NCI-H1417 (cell line): ENCODE data around the gene CCDC90B.
"Not testable (repeated sequence)": the region's sequence is repeated elsewhere in the genome, so short reads cannot be mapped to it uniquely, and the experiment has no call there.

Experiments
- DNase-seq, 3 experiments: peaks; one replicate each; lab custom pipeline; 2025; lab: John Stamatoyannopoulos, UW

CCDC90B gene, protein sequence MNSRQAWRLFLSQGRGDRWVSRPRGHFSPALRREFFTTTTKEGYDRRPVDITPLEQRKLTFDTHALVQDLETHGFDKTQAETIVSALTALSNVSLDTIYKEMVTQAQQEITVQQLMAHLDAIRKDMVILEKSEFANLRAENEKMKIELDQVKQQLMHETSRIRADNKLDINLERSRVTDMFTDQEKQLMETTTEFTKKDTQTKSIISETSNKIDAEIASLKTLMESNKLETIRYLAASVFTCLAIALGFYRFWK

DNA sequence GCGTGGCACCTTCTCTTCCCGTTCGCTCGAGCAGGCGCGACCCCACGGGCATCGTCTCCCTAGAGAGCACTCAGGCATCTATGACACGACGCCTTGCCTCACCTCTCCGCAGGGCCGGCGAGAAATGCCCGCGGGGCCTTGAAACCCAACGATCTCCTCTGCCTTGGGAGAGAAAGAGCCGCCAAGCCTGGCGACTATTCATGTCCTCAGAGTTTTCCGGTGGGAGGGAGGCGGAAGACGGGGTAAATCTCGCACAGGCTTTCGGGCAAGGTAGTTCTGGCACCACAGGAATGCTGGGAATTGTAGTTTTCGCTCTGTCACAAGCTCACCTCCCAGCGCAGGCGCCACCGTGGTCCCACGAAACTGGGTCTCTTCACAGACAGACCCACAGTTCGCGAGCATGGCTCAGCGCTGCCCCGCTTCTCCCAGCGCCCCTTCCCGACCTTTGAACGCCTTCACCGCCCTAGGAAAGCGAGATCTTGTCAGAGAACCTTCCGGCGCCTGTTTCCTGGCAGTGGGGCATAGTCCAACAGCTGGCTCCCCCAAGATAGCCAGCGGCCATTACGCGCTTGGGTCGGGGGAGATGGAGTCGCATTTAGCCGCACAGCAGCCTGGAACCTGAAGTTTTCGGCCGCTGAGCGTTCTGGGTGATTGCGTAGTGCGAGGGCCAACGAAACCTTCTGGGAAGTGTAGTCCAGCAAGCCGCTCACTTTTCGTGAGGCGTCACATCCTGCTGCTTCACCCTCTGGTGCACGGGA lies at the start of gene CCDC90B:
CCDC90B (minus strand) TSS at position 597 of the 758 bp plus-strand sequence; CDS start at position 202, 395 bp downstream.
- peak; percentile 97 to 100 (median 100) for DNase-seq

- no peak for DNase-seq
Measured at GRCh38 chr11:83335446-83336070, 49.4 kb upstream of the CCDC90B start.

DNA sequence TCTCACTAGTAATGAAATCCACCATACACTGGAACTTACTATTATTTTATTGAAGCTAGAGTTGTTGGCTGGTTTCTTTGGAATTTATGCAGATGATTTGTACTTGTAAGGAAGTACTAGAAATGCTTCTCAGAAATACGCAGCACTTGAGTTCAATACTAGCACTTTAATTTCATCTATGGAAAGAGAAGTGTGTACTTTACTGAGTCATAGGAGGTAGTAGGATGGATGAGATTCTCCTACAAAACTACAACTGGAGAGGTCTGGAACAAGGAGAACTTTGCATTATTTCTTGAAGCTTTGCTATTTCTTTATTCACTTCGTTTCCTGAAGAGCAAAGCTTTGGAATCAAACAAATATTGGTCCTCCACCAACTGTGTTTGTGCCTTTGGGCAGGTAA lies 44.1 kb upstream of the CCDC90B start:
- no peak for DNase-seq

GRCh38 chr11:83326326-83326725 lies 40.2 kb upstream of the CCDC90B start:
- no peak for DNase-seq

DNA sequence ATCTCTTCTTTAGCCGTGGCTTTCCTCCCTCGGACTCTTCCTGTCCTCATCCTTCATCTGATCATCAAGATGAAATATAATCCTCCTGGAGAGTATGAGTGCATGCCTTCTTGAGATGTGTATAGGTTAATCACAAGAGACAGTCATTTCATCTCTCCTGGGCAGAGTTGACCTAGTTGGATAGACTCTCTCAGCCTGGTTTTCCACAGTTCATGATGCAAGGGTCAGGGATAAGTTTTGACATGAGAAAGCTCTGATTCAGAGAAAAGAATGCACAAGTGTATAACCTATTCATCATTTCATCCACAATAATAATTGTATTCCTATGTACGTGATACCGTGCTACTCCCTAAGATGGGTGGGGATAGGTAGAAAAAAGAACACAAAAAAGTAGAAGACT lies 33.2 kb upstream of the CCDC90B start:
- no peak for DNase-seq

DNA sequence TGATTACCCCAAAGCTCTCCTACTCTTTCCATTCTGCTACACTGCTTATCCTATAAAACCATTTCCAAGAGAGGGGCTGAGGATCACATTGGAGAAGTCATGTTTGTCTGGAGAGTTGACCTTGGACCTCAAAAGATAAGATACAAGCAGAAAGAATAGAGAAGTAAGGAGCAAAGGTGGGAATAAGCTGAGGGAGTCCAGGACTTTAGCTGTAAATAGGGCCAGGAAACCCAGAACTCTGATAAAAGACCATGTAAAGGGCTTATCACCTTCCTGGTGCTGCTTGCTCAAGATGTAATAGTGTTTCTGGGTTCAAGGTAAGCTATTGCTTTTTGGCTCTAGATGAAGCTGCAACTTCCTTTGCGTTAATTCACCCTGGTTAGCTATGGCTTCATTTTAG lies 32.8 kb upstream of the CCDC90B start:
- DNase-seq = no peak

DNA sequence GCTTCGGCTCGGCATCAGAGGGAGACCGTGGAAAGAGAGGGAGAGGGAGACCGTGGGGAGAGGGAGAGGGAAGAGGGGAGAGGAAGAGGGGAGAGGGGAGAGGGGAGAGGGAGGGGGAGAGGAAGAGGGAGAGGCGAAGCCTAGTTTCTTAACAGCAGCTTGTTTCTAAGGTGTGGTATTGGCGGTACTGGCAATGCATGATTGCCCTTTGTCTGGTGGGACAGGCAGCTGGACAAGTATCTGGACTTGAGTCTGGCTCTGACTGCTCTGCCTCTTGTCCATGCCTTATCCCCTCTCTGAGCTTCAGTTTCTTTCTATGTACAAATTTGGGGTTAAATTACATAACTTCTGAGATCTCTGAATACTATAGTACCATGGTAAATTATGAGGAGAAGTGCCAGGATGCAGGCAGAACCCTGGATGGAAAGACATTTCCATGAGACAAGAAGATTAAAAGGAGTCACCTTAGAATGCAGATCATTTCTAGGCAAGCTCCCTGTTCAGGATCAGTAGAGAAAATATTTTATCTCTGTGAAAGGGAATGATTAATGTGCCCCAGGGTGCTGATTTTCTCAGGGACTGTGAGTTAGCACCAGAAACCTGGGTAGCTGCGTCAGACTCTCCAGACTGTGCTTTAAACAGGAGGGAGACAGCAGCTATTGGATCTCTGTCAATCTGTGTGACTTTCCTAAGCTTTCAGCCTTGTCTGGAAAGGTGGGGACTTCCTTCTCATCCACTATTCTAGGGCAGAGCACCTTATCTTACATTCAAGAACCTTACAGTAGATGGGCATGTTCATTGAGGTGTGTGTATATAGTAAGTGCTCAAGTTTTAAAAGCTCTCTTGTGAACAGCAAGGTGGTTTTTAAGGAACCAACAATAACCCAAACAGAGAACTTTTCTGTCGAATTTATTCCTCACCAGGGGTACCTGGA lies 31.9 kb upstream of the CCDC90B start:
- DNase-seq = no peak

DNA sequence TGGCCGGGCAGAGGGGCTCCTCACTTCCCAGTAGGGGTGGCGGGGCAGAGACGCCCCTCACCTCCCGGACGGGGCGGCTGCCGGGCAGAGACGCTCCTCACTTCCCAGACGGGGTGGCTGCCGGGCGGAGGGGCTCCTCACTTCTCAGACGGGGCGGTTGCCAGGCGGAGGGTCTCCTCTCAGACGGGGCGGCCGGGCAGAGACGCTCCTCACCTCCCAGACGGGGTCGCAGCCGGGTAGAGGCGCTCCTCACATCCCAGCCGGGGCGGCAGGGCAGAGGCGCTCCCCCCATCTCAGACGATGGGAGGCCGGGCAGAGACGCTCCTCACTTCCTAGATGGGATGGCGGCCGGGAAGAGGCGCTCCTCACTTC lies 30.7 kb upstream of the CCDC90B start:
- not testable (repeated sequence) for DNase-seq

DNA sequence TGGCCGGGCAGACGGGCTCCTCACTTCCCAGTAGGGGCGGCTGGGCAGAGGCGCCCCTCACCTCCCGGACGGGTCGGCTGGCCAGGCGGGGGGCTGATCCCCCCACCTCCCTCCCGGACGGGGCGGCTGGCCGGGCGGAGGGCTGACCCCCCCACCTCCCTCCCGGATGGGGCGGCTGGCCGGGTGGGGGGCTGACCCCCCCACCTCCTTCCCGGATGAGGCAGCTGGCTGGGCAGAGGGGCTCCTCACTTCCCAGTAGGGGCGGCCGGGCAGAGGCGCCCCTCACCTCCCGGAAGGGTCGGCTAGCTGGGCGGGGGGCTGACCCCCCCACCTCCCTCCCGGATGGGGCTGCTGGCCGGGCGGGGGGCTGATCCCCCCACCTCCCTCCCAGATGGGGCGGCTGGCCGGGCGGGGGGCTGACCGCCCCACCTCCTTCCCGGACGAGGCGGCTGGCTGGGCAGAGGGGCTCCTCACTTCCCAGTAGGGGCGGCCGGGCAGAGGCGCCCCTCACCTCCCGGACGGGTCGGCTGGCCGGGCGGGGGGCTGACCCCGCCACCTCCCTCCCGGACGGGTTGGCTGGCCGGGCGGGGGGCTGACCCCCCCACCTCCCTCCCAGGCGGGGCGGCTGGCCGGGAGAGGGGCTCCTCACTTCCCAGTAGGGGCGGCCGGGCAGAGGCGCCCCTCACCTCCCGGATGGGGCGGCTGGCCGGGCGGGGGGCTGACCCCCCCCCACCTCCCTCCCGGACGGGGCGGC lies 30.2 kb upstream of the CCDC90B start:
- DNase-seq = not testable (repeated sequence)

DNA sequence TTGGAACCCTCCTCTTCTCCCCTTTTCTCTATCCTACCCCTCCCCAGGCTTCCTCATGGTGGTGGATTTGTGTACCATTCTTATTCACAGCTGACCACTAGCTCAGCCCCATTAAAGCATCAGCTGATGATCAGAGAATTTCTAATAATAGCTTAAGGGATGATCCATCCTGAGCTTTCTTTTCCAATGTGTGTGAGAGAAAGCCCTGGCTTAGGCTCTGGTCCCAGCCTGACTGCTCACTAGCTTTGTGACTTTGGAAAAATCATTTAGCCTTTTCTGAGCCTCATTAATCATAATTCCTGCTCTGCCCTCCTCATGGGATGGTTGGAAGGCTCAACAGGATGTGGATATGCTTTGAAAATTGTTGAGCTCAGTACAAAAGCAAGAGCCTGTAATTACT lies 26.3 kb upstream of the CCDC90B start:
- DNase-seq = peak in 2 of 3 experiments; percentile 26 to 55

DNA sequence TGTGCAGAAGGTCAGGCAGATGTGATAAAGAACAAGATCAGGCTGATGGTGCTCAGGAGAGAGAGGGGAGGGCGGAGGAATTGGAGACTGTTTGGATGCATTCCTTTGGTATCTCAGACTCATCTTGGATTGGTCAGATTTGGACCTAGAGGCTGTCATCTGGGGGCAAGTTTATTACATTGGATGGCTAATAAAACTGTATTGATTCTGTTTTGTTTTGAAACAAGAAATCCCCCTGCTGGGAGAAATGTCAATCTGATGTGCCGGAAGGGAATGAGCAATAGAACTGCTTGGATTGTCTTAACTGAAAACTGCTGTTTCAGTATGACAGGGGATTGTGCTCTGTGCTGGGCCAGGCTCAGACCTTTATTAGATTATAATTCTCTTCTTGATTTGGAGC lies 25.5 kb upstream of the CCDC90B start:
- DNase-seq = no peak

DNA sequence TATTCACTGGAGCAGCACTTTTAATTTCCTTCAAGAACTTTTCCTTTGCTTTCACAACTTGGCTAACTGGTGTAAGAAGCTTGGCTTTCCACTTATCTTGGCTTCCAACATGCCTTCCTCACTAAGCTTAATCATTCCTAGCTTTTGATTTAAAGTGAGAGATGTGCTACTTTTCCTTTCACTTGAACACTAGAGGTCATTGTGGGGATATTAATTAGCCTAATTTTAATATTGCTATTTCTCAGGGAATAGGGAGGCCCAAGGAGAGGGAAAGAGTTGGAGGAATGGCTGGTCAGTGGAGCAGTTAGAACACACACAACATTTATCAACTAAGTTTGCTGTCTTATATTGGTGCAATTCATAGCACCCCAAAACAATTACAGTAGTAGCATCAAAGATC lies 24.6 kb upstream of the CCDC90B start:
- DNase-seq = no peak

DNA sequence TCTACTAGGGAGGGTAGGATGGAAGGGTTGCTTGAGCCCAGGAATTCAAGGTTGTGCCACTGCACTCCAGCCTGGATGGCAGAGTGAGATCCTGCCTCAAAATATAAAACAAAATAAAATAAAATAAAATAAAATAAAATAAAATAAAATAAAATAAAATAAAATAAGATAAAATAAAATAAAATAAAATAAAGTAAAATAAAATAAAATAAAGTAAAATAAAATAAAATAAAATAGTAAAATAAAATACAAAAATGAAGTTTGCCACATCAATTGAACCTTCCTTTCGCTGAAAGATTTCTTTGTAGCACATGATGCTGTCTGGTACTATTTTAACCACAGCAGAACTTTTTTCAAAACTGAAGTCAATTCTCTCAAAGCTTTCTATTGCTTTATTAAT lies 22.4 kb upstream of the CCDC90B start:
- DNase-seq = not testable (repeated sequence)

DNA sequence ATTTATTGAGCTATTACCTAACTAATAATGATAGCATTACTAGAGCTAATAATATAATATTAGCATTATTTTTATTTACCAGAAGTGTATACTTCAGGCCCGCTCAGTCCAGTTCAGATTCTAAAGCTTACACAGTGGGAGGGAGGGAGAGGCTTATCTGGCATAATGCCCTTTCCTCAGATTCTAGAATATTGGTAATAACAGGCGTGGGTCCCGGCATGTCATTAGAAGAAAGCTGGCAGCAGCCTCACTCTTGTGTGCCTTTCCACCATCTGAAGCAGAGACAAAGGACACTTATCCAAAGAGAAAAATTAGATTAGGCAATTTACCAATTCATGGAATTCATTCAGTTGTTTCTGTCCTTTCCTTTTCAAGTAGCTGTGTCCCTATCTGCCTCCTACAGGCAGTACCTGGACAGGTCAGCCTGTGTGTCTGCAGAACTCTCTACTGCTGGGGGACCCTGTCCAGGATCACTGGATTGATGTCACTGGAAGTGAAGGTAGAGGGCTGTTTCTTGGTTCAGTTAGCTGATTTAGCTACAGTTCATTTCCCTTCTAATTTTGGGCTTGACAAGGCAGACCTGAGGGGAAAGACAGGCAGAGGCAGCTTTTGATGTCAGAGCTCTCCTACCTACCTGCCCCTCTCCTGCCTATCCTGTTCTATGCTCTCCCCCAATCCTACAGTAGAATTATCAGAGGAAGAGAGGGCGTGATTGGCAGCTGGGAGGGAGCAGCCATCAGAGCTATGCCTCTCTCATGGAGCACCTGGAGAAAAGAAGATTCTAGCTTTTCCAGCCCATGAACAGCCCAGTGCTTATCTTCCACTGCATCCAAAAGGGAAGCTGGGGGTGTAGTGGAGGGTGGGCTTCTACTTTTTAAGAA lies 20.3 kb upstream of the CCDC90B start:
- DNase-seq = no peak

DNA sequence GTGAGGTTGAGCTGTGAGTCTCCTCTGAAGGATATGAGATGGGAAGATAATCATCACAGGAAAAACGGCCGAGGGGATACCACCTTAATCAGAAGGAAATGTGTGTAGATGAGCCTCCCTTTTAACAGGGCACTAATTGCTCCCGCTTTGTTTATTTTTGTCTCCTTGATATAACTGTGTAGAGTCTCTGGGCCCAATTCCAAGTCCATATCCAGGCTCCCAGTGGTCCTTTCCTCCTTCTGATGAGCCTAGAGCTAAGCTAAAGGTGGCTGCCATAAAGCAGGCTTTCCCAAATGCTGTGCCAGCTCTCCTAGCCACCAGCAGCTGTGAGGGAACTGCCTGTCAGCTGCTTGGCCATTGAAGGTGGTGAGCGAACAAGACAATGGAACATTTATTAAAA lies 17.1 kb upstream of the CCDC90B start:
- peak in 1 of 3 experiments; percentile 53 for DNase-seq

GRCh38 chr11:83302151-83302550 lies 16.0 kb upstream of the CCDC90B start:
- no peak for DNase-seq

DNA sequence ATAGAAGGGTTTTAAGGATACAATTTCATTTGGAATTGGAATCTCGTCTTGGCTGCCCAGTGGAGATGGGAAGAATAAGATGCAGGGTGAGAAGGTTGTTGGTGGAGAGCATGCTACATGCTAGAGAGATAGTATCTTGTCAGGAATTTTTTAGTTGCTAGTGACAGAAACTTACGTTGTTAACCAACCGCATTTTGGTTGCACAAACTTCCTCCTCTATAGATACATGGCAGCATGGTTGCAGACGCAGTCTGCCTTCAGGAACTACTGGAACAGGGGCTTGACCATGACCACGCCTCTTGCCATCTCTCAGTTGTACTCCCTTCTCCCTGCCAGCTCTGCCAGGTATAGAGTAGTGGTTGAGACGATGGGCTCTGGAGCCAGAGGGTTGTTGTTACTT lies 13.5 kb upstream of the CCDC90B start:
- DNase-seq = no peak

DNA sequence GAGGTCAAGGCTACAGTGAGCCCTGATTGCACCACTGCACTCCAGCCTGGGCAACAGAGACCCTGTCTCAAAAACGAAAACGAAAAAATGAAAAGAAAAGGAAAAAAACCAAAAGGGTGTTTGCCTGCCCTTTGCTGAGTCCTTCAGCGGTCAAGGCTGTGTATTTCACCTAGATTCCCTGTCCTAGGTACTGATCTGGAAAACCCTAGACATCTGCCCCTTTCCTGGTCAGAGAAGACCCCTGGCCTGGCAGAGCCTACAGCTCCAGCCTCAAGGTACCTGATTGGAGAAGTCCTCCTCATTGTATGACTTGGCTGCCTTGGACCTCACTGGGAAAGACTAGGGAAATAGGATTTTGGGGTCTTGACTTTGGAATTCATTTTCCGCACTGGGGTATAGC lies 8.0 kb upstream of the CCDC90B start:
- DNase-seq = no peak

GRCh38 chr11:83293457-83293774 lies 7.2 kb upstream of the CCDC90B start:
- no peak for DNase-seq

DNA sequence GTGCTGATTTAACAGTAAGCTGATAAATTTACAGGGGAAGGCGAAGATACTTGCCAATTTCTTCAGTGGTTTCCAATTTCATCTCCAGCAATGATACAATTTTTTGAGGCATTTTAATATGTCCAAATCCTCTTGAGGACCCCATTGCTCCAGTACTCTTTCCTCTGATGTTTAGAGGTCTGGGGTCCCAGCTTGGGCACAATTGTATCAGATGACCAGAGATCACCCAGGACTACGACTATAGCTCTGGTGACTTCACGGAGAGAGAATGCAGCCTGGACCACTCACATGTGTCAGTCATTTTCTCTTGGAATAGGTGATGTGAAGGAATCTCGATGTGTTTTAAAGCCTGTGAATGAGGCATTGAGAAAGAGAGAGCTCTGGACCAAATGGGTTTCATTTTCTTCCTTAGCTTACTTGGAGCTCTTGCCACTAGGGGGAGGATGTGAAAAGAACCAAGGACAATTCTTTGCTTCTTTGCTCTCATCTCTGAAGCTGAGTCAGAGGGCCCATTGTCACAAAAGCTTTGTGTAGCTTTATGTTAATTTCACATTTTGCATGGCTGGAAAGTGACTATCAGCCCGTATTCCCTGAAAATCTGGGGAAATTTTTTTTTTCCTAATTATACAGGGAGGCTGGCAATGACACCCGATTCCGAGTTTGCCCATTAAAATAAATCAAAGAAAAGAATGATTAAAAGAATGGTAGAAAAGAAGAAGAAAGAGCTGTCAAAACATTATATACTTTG lies 6.7 kb upstream of the CCDC90B start:
- DNase-seq = peak; percentile 42 to 80 (median 73)
